Ishikawa (cell line): ENCODE results near the gene TXNL1.

Source experiments
- CEBPB ChIP-seq: IDR thresholded peaks from 2 replicates; pipeline ENCODE4 v1.6.1; 2012
- CREB1 ChIP-seq: IDR thresholded peaks from 2 replicates; pipeline ENCODE4 v1.6.1; 2012; ENCODE audit warnings: low read depth
- EGR1 ChIP-seq: IDR thresholded peaks from 2 replicates; pipeline ENCODE4 v1.6.1; 2012
- EP300 ChIP-seq: IDR thresholded peaks from 2 replicates; pipeline ENCODE4 v1.6.1; 2012; ENCODE audit warnings: borderline replicate concordance
- FOXM1 ChIP-seq: IDR thresholded peaks from 2 replicates; pipeline ENCODE4 v1.6.1; 2012; ENCODE audit warnings: low read depth, borderline replicate concordance
- NFIC ChIP-seq: IDR thresholded peaks from 2 replicates; pipeline ENCODE4 v1.6.1; 2012
- RAD21 ChIP-seq: IDR thresholded peaks from 2 replicates; pipeline ENCODE4 v1.6.1; 2012; ENCODE audit warnings: low read depth
- TAF1 ChIP-seq: IDR thresholded peaks from 2 replicates; pipeline ENCODE4 v1.6.1; 2012; ENCODE audit warnings: low read depth, mild to moderate bottlenecking
- TCF12 ChIP-seq: IDR thresholded peaks from 2 replicates; pipeline ENCODE4 v1.6.1; 2012; ENCODE audit warnings: low read depth
- USF1 ChIP-seq: IDR thresholded peaks from 2 replicates; pipeline ENCODE4 v1.6.1; 2012
- TF ChIP-seq, protein P1 (sequence below): IDR thresholded peaks from 2 replicates; pipeline ENCODE4 v1.6.1; 2012
- TF ChIP-seq, protein P2 (sequence below): IDR thresholded peaks from 2 replicates; pipeline ENCODE4 v1.6.1; 2012; ENCODE audit warnings: low read depth, mild to moderate bottlenecking

GRCh38 chr18:56662063-56662408 is 23.6 kb upstream of the TXNL1 start:
- TF ChIP-seq, protein P1, sequence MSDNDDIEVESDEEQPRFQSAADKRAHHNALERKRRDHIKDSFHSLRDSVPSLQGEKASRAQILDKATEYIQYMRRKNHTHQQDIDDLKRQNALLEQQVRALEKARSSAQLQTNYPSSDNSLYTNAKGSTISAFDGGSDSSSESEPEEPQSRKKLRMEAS: no peak
- TF ChIP-seq TCF12: no peak
- no peak for TF ChIP-seq USF1
- no peak for TF ChIP-seq EP300
- no peak for TF ChIP-seq RAD21
- TF ChIP-seq NFIC: no peak
- no peak for TF ChIP-seq FOXM1
- TF ChIP-seq CEBPB: no peak
- TF ChIP-seq TAF1: no peak
- TF ChIP-seq, protein P2, sequence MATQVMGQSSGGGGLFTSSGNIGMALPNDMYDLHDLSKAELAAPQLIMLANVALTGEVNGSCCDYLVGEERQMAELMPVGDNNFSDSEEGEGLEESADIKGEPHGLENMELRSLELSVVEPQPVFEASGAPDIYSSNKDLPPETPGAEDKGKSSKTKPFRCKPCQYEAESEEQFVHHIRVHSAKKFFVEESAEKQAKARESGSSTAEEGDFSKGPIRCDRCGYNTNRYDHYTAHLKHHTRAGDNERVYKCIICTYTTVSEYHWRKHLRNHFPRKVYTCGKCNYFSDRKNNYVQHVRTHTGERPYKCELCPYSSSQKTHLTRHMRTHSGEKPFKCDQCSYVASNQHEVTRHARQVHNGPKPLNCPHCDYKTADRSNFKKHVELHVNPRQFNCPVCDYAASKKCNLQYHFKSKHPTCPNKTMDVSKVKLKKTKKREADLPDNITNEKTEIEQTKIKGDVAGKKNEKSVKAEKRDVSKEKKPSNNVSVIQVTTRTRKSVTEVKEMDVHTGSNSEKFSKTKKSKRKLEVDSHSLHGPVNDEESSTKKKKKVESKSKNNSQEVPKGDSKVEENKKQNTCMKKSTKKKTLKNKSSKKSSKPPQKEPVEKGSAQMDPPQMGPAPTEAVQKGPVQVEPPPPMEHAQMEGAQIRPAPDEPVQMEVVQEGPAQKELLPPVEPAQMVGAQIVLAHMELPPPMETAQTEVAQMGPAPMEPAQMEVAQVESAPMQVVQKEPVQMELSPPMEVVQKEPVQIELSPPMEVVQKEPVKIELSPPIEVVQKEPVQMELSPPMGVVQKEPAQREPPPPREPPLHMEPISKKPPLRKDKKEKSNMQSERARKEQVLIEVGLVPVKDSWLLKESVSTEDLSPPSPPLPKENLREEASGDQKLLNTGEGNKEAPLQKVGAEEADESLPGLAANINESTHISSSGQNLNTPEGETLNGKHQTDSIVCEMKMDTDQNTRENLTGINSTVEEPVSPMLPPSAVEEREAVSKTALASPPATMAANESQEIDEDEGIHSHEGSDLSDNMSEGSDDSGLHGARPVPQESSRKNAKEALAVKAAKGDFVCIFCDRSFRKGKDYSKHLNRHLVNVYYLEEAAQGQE: no peak
- TF ChIP-seq CREB1: no peak
- no peak for TF ChIP-seq EGR1
